Ovary (tissue), 3 donors: ENCODE measurements around the gene LTB.

ENCODE experiments used
- CTCF ChIP-seq, 3 donors: fragments of 450-650 bp in 2 of 3; fragments of 200-600 bp in 1 of 3; IDR thresholded peaks; one replicate each; pipeline versions ENCODE4 v1.5.1 to v1.8.0; 2016 to 2022; ENCODE audit warnings: antibody characterized with exemption in 3 of 3, mild to moderate bottlenecking in 1 of 3
- EP300 ChIP-seq: sonication (generic); formaldehyde crosslinking; IDR thresholded peaks from one replicate; pipeline ENCODE4 v1.6.1; 2017; ENCODE audit warnings: antibody characterized with exemption
- POLR2A ChIP-seq: fragments of 450-650 bp; IDR thresholded peaks from one replicate; pipeline ENCODE4 v1.6.1; 2017; ENCODE audit warnings: antibody characterized with exemption, mild to moderate bottlenecking, moderate library complexity
- donor health status: DM: no; HTN: no; CAD: no.

GRCh38 chr6:31541059-31541657, 41.1 kb downstream of the LTB start:
- no peak for TF ChIP-seq CTCF (IDR thresholded peaks at IDR 0.05)
- no peak for TF ChIP-seq POLR2A
- TF ChIP-seq EP300: no peak
